HUDEP-2 (cell line): ENCODE measurements around the gene SLC24A4.

Experiments
- DNase-seq, 76 experiments: peaks; one replicate each; lab custom pipeline; 2025; ENCODE audit not compliant: unreplicated experiment in 76 of 76; lab: John Stamatoyannopoulos, UW

The SLC24A4 gene

DNA sequence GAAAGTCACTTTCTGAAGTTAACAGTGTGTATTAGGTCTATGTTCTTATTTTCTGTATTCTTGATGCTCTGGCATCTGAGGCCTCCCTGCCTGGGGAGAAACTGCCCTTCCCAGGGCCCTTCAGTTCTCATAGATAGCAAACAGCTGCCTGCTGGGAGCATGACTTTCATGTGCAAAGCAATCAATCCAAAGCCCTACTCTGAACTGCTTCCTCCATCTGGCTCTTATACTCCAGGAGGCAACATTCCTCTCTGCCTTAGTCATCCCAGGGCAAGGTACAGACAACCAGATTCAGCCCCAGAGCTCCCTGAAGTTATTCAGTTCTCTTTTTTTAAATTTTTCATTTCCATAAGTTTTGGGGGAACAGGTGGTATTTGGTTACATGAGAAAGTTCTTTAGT is 149.0 kb downstream of the SLC24A4 start:
- DNase-seq = peak in 1 of 76 experiments; percentile 3

DNA sequence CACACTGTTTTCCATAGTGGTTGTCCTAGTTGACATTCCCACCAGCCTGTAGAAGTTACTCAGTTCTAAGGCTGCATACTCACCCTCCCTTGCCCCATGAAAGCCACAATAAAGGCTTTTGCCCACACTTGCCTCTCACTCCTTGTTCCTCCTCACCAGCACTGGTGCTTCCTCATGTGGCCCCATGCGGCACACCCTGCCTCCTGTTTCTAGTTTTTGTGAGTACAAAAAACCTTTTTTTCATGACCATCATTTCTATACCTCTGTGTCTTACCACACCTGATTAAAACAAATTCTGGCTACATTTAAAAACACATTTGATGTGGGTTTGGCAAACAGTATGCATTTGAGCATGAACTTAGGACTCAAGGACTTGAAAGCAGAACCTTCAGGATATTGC is 149.9 kb downstream of the SLC24A4 start:
- no peak for DNase-seq

- DNase-seq = no peak
These were observed 150.4 kb downstream of the SLC24A4 start for GRCh38 chr14:92473261-92473968.

DNA sequence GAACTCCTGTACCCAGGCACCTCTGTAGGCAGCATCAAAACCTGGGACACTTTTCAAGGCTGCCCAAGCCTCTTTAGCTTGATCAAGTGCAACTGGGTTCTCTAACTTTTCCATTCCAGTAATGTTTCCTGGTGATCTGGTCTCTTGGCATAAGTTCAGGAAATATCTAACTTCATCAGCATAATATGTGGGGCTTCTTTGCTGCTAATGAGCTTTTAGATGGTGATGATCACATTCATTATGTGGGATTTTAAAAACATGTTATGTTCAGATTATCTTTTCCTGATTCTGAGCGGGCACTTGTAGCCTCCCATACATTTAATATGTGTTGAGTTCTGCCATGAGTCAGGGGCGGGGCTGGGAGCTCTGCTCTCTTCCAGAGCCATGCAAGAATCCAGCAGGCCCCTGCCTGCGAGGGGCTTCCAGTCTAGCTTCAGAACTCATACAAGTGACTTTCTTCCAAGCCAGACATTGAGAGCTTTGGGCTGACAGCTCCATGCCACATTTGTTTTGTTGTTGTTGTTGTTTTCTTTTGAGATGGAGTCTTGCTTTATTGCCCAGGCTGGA is 151.1 kb downstream of the SLC24A4 start:
- DNase-seq = no peak

DNA sequence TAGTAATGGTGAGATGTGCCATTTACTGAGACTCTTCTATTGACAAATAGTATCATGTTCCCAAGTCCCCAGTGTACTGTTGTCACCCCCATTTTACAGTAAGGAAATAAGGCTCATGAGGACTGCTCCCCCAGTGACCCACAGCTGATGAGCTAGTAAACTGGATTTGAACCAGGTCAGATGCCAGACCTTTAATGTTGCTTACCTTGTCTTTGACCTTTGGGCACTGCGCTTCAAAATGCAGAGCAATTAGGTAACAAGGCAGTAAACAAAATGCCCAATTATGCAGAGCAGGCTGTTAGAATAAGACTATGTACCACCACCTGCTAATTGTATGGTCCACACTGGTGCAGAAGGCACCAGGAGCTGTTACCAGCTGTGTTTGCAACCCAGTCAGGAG is 152.1 kb downstream of the SLC24A4 start:
- no peak for DNase-seq

DNA sequence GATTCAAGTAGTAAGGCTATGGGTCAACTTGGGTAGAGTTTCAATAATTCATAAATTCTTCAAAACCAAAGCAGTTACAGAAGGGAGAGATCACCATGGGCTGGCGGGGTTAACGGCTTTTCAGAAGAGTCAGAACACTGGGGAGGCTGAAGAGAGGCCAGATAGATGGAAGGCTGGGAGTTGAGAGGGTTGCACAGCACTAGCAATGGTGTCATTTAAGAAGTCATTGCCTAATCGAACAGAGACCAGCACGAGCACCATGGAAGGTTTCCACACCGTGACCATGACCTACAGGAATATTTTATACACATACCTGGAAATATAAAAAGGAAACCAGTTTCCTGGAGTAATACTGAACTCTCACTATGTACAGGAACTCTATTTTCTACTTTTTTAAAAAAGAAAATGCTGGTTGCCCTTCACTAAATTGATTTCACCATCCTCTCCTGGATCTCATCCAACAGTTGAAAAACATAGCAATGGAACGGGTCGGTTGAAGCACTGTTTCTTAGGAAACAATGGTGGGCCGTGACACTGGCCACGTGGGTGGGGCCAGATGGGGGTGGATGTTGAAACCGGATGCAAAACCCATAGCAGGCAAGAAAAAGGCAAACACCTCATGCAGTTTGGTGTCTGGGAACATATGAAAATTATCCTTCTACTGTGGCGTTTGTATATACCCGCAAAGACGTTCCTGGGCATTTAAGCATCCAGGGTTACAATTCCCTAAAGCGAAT is 152.7 kb downstream of the SLC24A4 start:
- no peak for DNase-seq

GRCh38 chr14:92480856-92481255 is 157.9 kb downstream of the SLC24A4 start:
- DNase-seq = no peak

DNA sequence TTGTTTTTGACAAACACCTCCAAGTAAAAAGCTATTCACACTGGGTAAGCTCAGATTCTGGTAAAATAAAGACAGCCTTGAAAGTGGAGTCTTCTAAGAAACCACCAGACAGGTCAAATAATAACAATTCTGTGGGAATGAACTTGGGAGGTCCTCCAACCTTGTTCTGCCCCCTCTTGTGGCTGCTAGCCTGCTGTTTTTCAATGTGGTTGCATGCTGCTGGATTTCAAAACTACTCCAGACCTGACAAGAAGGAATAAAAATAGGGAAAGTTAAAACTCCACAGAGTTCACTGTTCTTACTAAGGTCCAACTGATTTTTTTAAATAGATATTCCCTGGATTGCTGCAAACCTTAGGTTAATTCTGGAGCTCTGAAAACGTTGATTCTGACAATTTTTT is 158.4 kb downstream of the SLC24A4 start:
- no peak for DNase-seq

DNA sequence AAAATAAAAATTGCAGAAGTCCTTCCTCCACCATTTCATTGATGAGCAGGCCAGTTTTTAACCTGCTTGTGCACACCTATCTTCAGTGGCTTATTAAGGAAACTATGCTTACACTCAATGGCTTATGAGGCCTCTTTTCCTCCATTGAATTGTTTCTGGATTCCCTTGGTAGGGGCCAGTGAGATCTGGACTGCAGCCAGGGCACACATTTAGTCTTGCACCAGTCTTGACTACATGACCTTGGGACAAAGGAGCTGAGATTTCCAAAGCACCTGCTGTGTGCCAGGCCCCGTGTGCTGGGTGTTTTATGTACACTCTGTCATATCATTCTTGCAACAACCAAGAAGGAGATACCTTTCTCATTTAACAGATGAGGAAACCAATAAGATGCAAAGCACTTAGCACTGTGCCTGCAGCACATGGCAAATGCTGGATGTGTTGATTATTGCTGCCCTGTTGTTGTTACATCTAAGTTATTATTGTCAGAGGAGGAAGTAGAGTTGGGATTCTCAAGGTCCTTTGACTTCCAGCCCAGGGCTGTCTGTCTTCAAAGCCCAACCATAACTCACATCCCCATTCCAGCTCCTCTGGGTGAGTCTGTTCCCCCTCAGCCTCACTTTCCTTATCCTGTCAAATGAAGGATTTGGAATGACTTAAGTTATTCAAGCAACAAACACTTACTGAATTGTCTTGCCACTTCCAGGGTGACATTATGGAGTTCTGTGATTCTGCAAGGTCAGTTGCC is 159.0 kb downstream of the SLC24A4 start:
- DNase-seq = no peak

DNA sequence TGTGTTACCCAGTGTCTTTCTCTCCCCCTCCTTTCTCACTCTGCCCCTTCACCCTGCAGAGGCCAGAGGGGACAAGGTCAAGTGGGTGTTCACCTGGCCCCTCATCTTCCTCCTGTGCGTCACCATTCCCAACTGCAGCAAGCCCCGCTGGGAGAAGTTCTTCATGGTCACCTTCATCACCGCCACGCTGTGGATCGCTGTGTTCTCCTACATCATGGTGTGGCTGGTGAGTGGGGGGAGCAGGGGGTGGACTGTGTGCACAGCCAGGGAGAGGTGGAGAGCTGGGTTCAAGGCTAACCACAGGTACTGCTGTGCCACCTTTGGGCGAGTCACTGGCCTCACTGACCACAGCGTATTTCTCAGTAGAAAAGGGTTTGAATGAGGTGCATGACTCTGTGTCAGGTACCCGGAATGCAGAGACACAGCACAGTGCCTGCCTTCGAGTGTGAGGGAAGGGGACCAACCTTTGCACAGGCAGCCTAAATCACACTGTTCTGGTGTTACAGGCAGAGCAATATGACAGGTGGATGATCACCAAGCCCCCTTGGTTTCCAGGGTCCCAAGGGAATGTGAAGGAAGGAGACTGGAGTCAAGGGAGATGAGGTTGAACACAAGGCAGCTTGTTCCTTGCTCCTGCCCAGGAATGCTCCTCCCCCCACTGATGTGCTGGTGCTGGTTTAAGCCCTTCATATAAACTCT is 159.8 kb downstream of the SLC24A4 start:
- no peak for DNase-seq

- no peak for DNase-seq
These were observed 161.3 kb downstream of the SLC24A4 start for GRCh38 chr14:92484132-92484823.

- DNase-seq = no peak
These were observed 163.9 kb downstream of the SLC24A4 start for GRCh38 chr14:92486881-92487280.

- DNase-seq = no peak
These were observed 164.7 kb downstream of the SLC24A4 start for GRCh38 chr14:92487513-92488133.

DNA sequence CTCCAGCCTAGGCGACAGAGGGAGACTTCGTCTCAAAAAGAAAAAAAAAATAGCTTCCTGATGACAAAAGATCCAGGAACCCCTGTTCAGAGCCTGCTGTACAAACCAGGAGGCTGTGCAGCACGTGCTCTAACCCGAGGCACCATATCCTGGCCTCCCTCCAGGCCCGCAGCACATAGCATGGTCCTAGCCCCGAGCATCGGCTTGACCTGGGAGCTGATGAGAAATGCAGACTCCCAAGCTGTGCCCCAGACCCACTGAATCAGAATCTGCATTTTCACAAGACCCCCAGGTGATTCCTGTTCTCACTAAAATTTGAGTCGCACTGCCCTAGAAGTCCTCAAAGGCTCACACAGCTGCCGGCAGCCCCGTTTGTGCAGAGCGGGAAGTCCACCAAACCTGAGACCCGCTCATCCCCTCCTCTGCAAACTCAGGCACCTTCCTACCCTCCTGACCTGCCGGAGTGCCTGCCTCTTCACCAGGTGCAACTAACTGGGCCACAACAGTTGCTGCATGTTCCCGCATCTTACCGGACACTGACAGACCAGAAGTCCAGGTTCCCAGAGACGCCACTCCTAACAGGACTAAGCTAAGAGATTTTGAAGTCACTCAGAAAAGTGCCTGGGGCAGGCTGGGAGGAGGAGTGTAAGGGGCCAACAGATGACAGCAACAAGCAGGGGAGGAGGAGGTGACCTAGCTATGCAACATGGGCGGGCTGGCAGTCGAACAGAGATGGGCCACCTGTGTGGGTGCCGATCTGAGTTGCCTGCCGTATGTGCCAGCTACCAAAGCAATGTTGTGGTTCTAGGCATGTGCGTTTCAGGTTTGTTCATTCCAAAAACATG is 166.7 kb downstream of the SLC24A4 start:
- DNase-seq = no peak

DNA sequence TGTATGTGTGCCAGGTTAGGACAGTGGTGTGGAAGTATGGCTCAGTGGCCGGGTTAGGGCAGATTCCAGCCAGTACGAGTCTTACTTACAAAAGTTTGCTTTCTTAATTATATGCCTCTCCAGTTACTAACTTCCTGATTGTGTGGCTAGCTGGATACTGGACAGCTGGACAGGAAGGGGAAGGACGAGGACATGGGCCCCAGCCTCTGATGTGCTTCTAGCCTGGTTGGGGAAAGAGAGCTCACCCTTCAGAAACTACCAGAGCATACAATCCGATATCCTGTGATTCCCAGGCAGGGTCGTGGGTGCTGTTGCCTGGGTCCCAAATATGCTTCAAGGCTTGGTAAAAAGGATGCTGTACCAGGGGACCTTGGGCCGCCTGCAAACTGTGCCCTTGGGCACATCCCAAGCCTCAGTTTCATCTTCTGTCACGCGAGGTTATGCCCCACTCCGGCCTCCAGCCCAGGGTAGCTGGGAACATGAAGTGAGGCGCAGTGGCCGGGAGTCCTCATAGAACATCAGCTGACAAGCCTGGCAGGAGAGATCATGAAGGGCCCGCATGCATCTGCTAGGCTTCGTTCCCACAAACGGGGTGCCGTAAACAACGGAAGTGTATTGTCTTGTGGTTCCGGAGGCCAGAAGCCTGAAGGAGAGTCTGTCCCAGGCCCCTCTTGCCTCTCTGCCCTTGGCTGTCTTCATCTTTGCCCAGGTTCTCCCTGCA is 167.4 kb downstream of the SLC24A4 start:
- no peak for DNase-seq

- no peak for DNase-seq
These were observed 168.8 kb downstream of the SLC24A4 start for GRCh38 chr14:92491782-92492181.

DNA sequence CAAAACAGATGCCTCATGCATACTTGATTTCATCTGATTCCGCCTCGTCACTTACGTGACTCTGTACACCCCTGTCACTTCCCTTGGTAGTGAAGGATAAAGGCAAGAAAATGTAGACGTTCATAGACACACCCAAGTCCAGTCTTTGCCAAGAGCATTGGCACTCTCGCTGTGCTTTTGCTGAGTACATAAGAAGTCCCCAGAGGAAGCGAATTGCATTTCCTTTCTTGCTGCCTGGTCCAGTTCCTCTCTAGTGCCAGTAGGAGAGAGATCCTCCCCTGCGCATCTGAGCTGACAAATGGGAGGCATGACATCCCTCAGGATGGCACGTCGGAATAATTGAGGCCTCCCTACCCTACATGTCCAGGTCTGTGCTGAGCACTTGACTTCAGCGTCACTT is 169.3 kb downstream of the SLC24A4 start:
- DNase-seq = no peak

GRCh38 chr14:92493024-92493423 is 170.1 kb downstream of the SLC24A4 start:
- DNase-seq = no peak
